GM12878 (cell line): ENCODE measurements around the gene HIVEP3. TPM values are rescaled to one million over a fixed set of nuclear protein-coding genes. Genes with fewer than 3 reads are reported as not detected.

Source experiments
- ATAC-seq: fragments of 200-7000 bp; cut with Tn5 transposase; 3 replicates; pipeline ENCODE4 v1.9.1; 2020; ENCODE audit warnings: mild to moderate bottlenecking, moderate library complexity
- BruUV-seq: library from RNA; stranded (reverse); fragments of 400-500 nt; replicated peaks from 2 replicates; lab custom pipeline; 2021; lab: Mats Ljungman, UMichigan
- CTCF ChIA-PET: fragments of 300-600 bp; sonication (Branson Sonifier 250); formaldehyde crosslinking; extraction: SDS; loops from one replicate; lab custom pipeline; 2021; ENCODE audit warnings: inconsistent platforms; lab: Yijun Ruan, JAX
- POLR2A ChIA-PET: fragments of 350-600 bp; formaldehyde crosslinking; extraction: SDS; loops from one replicate; lab custom pipeline; 2021; ENCODE audit warnings: inconsistent platforms; lab: Charles Lee
- RAD21 ChIA-PET: fragments of 300-600 bp; sonication (Branson Sonifier 250); formaldehyde crosslinking; loops from one replicate; lab custom pipeline; 2023; ENCODE audit warnings: antibody characterized with exemption; ENCODE audit not compliant: unreplicated experiment; lab: Charles Lee
- SMC1A ChIA-PET: fragments of 300-600 bp; sonication (Branson Sonifier 250); formaldehyde crosslinking; loops from one replicate; lab custom pipeline; 2023; ENCODE audit not compliant: unreplicated experiment, uncharacterized antibody; lab: Charles Lee
- DNase-seq: peaks from one replicate; pipeline ENCODE4 v3.0.0-alpha.2; 2011; ENCODE audit warnings: low read depth, low spot score
- FAIRE-seq: peaks from 3 replicates; lab custom pipeline; 2011; peaks lifted over from hg19 to GRCh38; lab: Jason Lieb, UNC
- H2AFZ ChIP-seq: 2 replicates; pipeline ENCODE4 v1.6.0; 2011; ENCODE audit warnings: low read depth, low read length, control low read depth; ENCODE audit not compliant: control insufficient read depth
- H3K27ac ChIP-seq: 2 replicates; pipeline ENCODE4 v1.5.1; 2011; ENCODE audit warnings: control low read depth; ENCODE audit not compliant: control insufficient read depth, insufficient read depth
- H3K27me3 ChIP-seq, 2 experiments: replicated peaks in 1 of 2; 2 replicates each; pipeline versions ENCODE4 v1.6.0 to v1.6.1; 2011; ENCODE audit warnings: low read length in 1 of 2; ENCODE audit not compliant: control insufficient read depth in 2 of 2, insufficient read depth in 2 of 2
- H3K36me3 ChIP-seq, 2 experiments: 2 replicates each; pipeline ENCODE4 v1.5.1; 2011; ENCODE audit warnings: low read length in 1 of 2; ENCODE audit not compliant: control insufficient read depth in 2 of 2, insufficient read depth in 2 of 2
- H3K4me1 ChIP-seq: 2 replicates; pipeline ENCODE4 v1.6.1; 2011; ENCODE audit warnings: mild to moderate bottlenecking, low read length, moderate library complexity, mixed read lengths; ENCODE audit not compliant: control insufficient read depth, insufficient read depth
- H3K4me2 ChIP-seq: 2 replicates; pipeline ENCODE4 v1.6.0; 2011; ENCODE audit warnings: control low read depth; ENCODE audit not compliant: control insufficient read depth, insufficient read depth
- H3K4me3 ChIP-seq: fragments of 200-600 bp; sonication (generic); 2 replicates; pipeline ENCODE4 v1.5.1; 2016
- H3K79me2 ChIP-seq: 2 replicates; pipeline ENCODE4 v1.6.0; 2011; ENCODE audit warnings: low read length; ENCODE audit not compliant: control insufficient read depth, insufficient read depth
- H3K9ac ChIP-seq: 2 replicates; pipeline ENCODE4 v1.8.0; 2011; ENCODE audit warnings: low read length, control low read depth, mixed read lengths; ENCODE audit not compliant: control insufficient read depth, insufficient read depth
- H3K9me3 ChIP-seq: replicated peaks from 3 replicates; pipeline ENCODE4 v1.5.1; 2011; ENCODE audit warnings: mild to moderate bottlenecking, low read length; ENCODE audit not compliant: control insufficient read depth, insufficient read depth
- H4K20me1 ChIP-seq: 2 replicates; pipeline ENCODE4 v1.6.0; 2011; ENCODE audit not compliant: control insufficient read depth, insufficient read depth
- ATF7 ChIP-seq: fragments of 450-650 bp; IDR thresholded peaks from 2 replicates; pipeline ENCODE4 v1.6.1; 2016; ENCODE audit warnings: low read depth, mild to moderate bottlenecking
- BCL3 ChIP-seq: IDR thresholded peaks from 2 replicates; pipeline ENCODE4 v1.6.1; 2011; ENCODE audit warnings: borderline replicate concordance, low read depth, mild to moderate bottlenecking, moderate library complexity, low read length; ENCODE audit not compliant: insufficient read depth, poor library complexity, severe bottlenecking
- CHD2 ChIP-seq: IDR thresholded peaks from 2 replicates; pipeline ENCODE4 v1.6.1; 2011; ENCODE audit warnings: low read depth, low read length, improper control_type of control experiment, borderline replicate concordance
- CREM ChIP-seq: IDR thresholded peaks from 2 replicates; pipeline ENCODE4 v1.6.1; 2014; ENCODE audit warnings: antibody characterized with exemption, low read depth
- EGR1 ChIP-seq, 2 experiments: IDR thresholded peaks; 1 replicate in 1 of 2; 2 replicates in 1 of 2; pipeline ENCODE4 v1.6.1; 2011 to 2012; ENCODE audit warnings: low read depth in 2 of 2, low read length in 2 of 2, borderline replicate concordance in 1 of 2, mild to moderate bottlenecking in 1 of 2, moderate library complexity in 1 of 2
- IKZF2 ChIP-seq, 2 experiments: fragments of 450-650 bp; IDR thresholded peaks; 2 replicates each; pipeline ENCODE4 v1.6.1; 2017; ENCODE audit warnings: mild to moderate bottlenecking in 2 of 2, moderate library complexity in 2 of 2
- JUNB ChIP-seq: IDR thresholded peaks from 2 replicates; pipeline ENCODE4 v1.6.1; 2016; ENCODE audit warnings: antibody characterized with exemption, mild to moderate bottlenecking
- LARP7 ChIP-seq: fragments of 450-650 bp; IDR thresholded peaks from 2 replicates; pipeline ENCODE4 v1.6.1; 2017; ENCODE audit warnings: mild to moderate bottlenecking
- MEF2A ChIP-seq: IDR thresholded peaks from 2 replicates; pipeline ENCODE4 v1.6.1; 2011; ENCODE audit warnings: low read depth, mild to moderate bottlenecking, low read length, moderate library complexity; ENCODE audit not compliant: insufficient read depth
- PAX5 ChIP-seq: IDR thresholded peaks from 2 replicates; pipeline ENCODE4 v1.6.1; 2011; ENCODE audit warnings: low read depth, low read length, borderline replicate concordance
- PAX8 ChIP-seq: fragments of 450-650 bp; IDR thresholded peaks from 2 replicates; pipeline ENCODE4 v1.6.1; 2017; ENCODE audit warnings: mild to moderate bottlenecking, moderate library complexity
- RELA ChIP-seq: fragments of 450-650 bp; IDR thresholded peaks from 2 replicates; pipeline ENCODE4 v1.8.0; 2014; ENCODE audit warnings: borderline replicate concordance; ENCODE audit not compliant: partially characterized antibody
- SIX5 ChIP-seq: IDR thresholded peaks from 2 replicates; pipeline ENCODE4 v1.6.1; 2011; ENCODE audit warnings: mild to moderate bottlenecking, low read depth, low read length, moderate library complexity; ENCODE audit not compliant: severe bottlenecking
- YBX1 ChIP-seq: fragments of 450-650 bp; IDR thresholded peaks from 2 replicates; pipeline ENCODE4 v1.6.1; 2016; ENCODE audit warnings: antibody characterized with exemption
- WGBS: methylation state at CpG from one replicate; pipeline ENCODE4 v1.1.6; 2016; ENCODE audit warnings: low lambda C conversion rate; ENCODE audit not compliant: insufficient replicate concordance, insufficient coverage; ENCODE audit errors: missing lambda C conversion rate; 5-methylcytosine and 5-hydroxymethylcytosine counted together
- in situ Hi-C: fragments of 300-500 bp; cut with MboI; formaldehyde crosslinking; loops from 9 replicates; pipeline ENCODE4 v1.14.3; 2018; ENCODE audit warnings: mixed read lengths
- intact Hi-C: fragments of 100-400 bp; cut with micrococcal nuclease; formaldehyde crosslinking; loops from one replicate; pipeline ENCODE4 v1.14.2; 2022; ENCODE audit not compliant: unreplicated experiment
- polyA plus RNA-seq, 11 experiments: library from polyadenylated mRNA; depleted of rRNA in 4 of 11; unstranded in 6 of 11; stranded (reverse) in 5 of 11; fragments of >200 nt; fragmentation: Nextera tagmentation in 4 of 11; fragmentation: Illumina TruSeq in 1 of 11; extraction: Ambion mirVana in 4 of 11; extraction: Trizol in 1 of 11; gene quantifications; 1 replicate in 1 of 11; 2 replicates in 10 of 11; pipeline versions ENCODE4 v1.2.1 to v1.2.3, GENCODE V29; 2011 to 2016; ENCODE audit warnings: inconsistent platforms in 2 of 11, missing spikeins in 2 of 11, low read depth in 1 of 11
- total RNA-seq, 4 experiments: library from RNA; depleted of rRNA in 3 of 4; stranded (reverse); fragments of >200 nt in 3 of 4; fragmentation: Illumina TruSeq in 1 of 4; extraction: Trizol in 1 of 4; gene quantifications; 2 replicates each; pipeline versions ENCODE4 v1.2.1 to v1.2.3, GENCODE V29; 2013 to 2021
- TF ChIP-seq, protein P1 (sequence below): fragments of 450-650 bp; IDR thresholded peaks from 2 replicates; pipeline ENCODE4 v1.6.1; 2017; ENCODE audit warnings: mild to moderate bottlenecking, moderate library complexity
- TF ChIP-seq, protein P2 (sequence below): IDR thresholded peaks from 2 replicates; pipeline ENCODE4 v1.6.1; 2012; ENCODE audit warnings: low read length, inconsistent platforms

The HIVEP3 gene
- total and polyA plus RNA-seq, 10 of the 15 experiments (the other 5 are each of a cell fraction or from before 2014, with no cell fraction given), result 1.8 to 13.6 (median 3.8) TPM

GRCh38 chr1:41806472-41807155, 112.1 kb downstream of the HIVEP3 start:
- Histone ChIP-seq H3K27ac (peak overlapping the region; percentile 63; the same call in 1 of the 2 replicates), H3K4me3 (peak overlapping the region; percentile 45; the same call in 1 of the 2 replicates), H3K4me1 (peaks cover 86% of the 10 kb centered on the region), H3K36me3 (no peaks in the 10 kb centered on the region), H3K4me2 (peak overlapping the region; percentile 70), H4K20me1 (no peaks in the 10 kb centered on the region), H3K79me2 (0 out of 2 replicates have a peak, but pooled peaks cover 3% of the 10 kb centered on the region), H3K27me3 (no peaks in the 10 kb centered on the region), H2AFZ (no peak overlapping the region; the same call in 1 of the 2 replicates), H3K9me3 (no peaks in the 10 kb centered on the region), H3K9ac (0 out of 2 replicates have a peak overlapping the region, but pooled peaks have one; percentile 7)
- ChIA-PET SMC1A (interaction anchor here (0.8 to 2.3 kb wide), 5 partner anchors 15 to 232 kb away, joined by 3 to 7 read pairs (median 4); no protein-coding TSS in a partner anchor), RAD21 (interaction anchor here (0.9 to 8.5 kb wide), 9 partner anchors 14 to 149 kb away, joined by 3 to 61 read pairs (median 4); no protein-coding TSS in a partner anchor), POLR2A (interaction anchor here (0.5 to 5.4 kb wide), 4 partner anchors 51 to 297 kb away, joined by 3 to 33 read pairs (median 3); no protein-coding TSS in a partner anchor), CTCF (interaction anchor here (1.5 kb wide), 1 partner anchor 52 kb away, joined by 5 read pairs; no protein-coding TSS in a partner anchor)
- WGBS, result 1% methylated on average over 17 of the region's 17 CpGs
- DNase-seq (no peak), ATAC-seq (peak; percentile 60), FAIRE-seq (no peak)
- TSS peak; percentile 66 for BruUV-seq
- in situ Hi-C loops, result no loop called here
- intact Hi-C loops, result loop anchor here (2.0 to 5.0 kb wide), 4 partner anchors 54 to 226 kb away; no protein-coding TSS in a partner anchor
- TF ChIP-seq, protein P1, sequence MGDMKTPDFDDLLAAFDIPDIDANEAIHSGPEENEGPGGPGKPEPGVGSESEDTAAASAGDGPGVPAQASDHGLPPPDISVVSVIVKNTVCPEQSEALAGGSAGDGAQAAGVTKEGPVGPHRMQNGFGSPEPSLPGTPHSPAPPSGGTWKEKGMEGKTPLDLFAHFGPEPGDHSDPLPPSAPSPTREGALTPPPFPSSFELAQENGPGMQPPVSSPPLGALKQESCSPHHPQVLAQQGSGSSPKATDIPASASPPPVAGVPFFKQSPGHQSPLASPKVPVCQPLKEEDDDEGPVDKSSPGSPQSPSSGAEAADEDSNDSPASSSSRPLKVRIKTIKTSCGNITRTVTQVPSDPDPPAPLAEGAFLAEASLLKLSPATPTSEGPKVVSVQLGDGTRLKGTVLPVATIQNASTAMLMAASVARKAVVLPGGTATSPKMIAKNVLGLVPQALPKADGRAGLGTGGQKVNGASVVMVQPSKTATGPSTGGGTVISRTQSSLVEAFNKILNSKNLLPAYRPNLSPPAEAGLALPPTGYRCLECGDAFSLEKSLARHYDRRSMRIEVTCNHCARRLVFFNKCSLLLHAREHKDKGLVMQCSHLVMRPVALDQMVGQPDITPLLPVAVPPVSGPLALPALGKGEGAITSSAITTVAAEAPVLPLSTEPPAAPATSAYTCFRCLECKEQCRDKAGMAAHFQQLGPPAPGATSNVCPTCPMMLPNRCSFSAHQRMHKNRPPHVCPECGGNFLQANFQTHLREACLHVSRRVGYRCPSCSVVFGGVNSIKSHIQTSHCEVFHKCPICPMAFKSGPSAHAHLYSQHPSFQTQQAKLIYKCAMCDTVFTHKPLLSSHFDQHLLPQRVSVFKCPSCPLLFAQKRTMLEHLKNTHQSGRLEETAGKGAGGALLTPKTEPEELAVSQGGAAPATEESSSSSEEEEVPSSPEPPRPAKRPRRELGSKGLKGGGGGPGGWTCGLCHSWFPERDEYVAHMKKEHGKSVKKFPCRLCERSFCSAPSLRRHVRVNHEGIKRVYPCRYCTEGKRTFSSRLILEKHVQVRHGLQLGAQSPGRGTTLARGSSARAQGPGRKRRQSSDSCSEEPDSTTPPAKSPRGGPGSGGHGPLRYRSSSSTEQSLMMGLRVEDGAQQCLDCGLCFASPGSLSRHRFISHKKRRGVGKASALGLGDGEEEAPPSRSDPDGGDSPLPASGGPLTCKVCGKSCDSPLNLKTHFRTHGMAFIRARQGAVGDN, result peak; percentile 33; the same call in 1 of the 2 replicates
- TF ChIP-seq CREM (peak; percentile 65; the same call in 1 of the 2 replicates), YBX1 (no peak), SIX5 (no peak), MEF2A (peak; percentile 24; the same call in 1 of the 2 replicates), CHD2 (peak; percentile 36; the same call in 1 of the 2 replicates), RELA (no peak), EGR1 (IDR thresholded peaks at IDR 0.05; ENCODE audit: borderline replicate concordance in 1 of 2, low read depth in 2 of 2, low read length in 2 of 2) (peak; percentile 46 to 96), LARP7 (peak; percentile 27; the same call in 1 of the 2 replicates), PAX5 (peak; percentile 20; the same call in 1 of the 2 replicates), JUNB (peak; percentile 70), ATF7 (peak; percentile 87), PAX8 (no peak), IKZF2 (IDR thresholded peaks at IDR 0.05) (peak in 1 of 2 experiments; percentile 44; a peak in 2 of 4 replicates), BCL3 (peak; percentile 52)
- TF ChIP-seq, protein P2, sequence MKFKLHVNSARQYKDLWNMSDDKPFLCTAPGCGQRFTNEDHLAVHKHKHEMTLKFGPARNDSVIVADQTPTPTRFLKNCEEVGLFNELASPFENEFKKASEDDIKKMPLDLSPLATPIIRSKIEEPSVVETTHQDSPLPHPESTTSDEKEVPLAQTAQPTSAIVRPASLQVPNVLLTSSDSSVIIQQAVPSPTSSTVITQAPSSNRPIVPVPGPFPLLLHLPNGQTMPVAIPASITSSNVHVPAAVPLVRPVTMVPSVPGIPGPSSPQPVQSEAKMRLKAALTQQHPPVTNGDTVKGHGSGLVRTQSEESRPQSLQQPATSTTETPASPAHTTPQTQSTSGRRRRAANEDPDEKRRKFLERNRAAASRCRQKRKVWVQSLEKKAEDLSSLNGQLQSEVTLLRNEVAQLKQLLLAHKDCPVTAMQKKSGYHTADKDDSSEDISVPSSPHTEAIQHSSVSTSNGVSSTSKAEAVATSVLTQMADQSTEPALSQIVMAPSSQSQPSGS, result peak; percentile 73; the same call in 1 of the 2 replicates
